Astrocyte (in vitro differentiated cells and primary cell): ENCODE data around the gene SORT1. TPM values are rescaled to one million over a fixed set of nuclear protein-coding genes. Genes with fewer than 3 reads are reported as not detected.

ENCODE experiments used
- DNase-seq: peaks from one replicate; pipeline ENCODE4 v3.0.0-alpha.2; 2010; ENCODE audit warnings: low read depth
- FAIRE-seq: peaks from 2 replicates; lab custom pipeline; 2011; peaks lifted over from hg19 to GRCh38; lab: Jason Lieb, UNC
- H2AFZ ChIP-seq: 2 replicates; pipeline ENCODE4 v1.6.0; 2012; ENCODE audit warnings: low read depth, low read length, inconsistent platforms
- H3K27ac ChIP-seq: 2 replicates; pipeline ENCODE4 v1.5.1; 2011; ENCODE audit warnings: low read depth, low read length, inconsistent platforms
- H3K27me3 ChIP-seq: 2 replicates; pipeline ENCODE4 v1.6.0; 2011; ENCODE audit warnings: low read length, inconsistent platforms; ENCODE audit not compliant: insufficient read depth
- H3K36me3 ChIP-seq: 2 replicates; pipeline ENCODE4 v1.5.1; 2011; ENCODE audit warnings: low read length, inconsistent platforms; ENCODE audit not compliant: insufficient read depth
- H3K4me1 ChIP-seq: 2 replicates; pipeline ENCODE4 v1.5.1; 2011; ENCODE audit warnings: low read length, inconsistent platforms; ENCODE audit not compliant: insufficient read depth
- H3K4me2 ChIP-seq: 2 replicates; pipeline ENCODE4 v1.6.0; 2012; ENCODE audit warnings: low read length, inconsistent platforms
- H3K4me3 ChIP-seq: 2 replicates; pipeline ENCODE4 v1.5.1; 2011; ENCODE audit warnings: low read depth, mild to moderate bottlenecking, low read length, inconsistent platforms; ENCODE audit not compliant: insufficient read depth
- H3K79me2 ChIP-seq: 2 replicates; pipeline ENCODE4 v1.6.0; 2012; ENCODE audit warnings: mild to moderate bottlenecking, low read length, inconsistent platforms; ENCODE audit not compliant: insufficient read depth
- H3K9ac ChIP-seq: 2 replicates; pipeline ENCODE4 v1.6.0; 2012; ENCODE audit warnings: mild to moderate bottlenecking, low read length, inconsistent platforms
- H3K9me3 ChIP-seq: 2 replicates; pipeline ENCODE4 v1.5.1; 2012; ENCODE audit warnings: low read depth, mild to moderate bottlenecking, low read length, inconsistent platforms; ENCODE audit not compliant: insufficient read depth
- H4K20me1 ChIP-seq: 2 replicates; pipeline ENCODE4 v1.6.0; 2012; ENCODE audit warnings: low read length, inconsistent platforms; ENCODE audit not compliant: insufficient read depth
- H3K27ac Mint-ChIP-seq: one replicate; pipeline ENCODE4 v1.8.0; 2021; ENCODE audit warnings: mild to moderate bottlenecking, mixed read lengths; ENCODE audit not compliant: unreplicated experiment
- H3K27me3 Mint-ChIP-seq: one replicate; pipeline ENCODE4 v1.8.0; 2021; ENCODE audit warnings: low read depth, mixed read lengths; ENCODE audit not compliant: unreplicated experiment
- H3K36me3 Mint-ChIP-seq: one replicate; pipeline ENCODE4 v1.8.0; 2021; ENCODE audit warnings: low read depth, mixed read lengths; ENCODE audit not compliant: unreplicated experiment
- H3K4me1 Mint-ChIP-seq: one replicate; pipeline ENCODE4 v1.8.0; 2021; ENCODE audit warnings: low read depth, mixed read lengths; ENCODE audit not compliant: unreplicated experiment
- H3K4me3 Mint-ChIP-seq: one replicate; pipeline ENCODE4 v1.8.0; 2021; ENCODE audit warnings: mild to moderate bottlenecking, moderate library complexity, mixed read lengths; ENCODE audit not compliant: unreplicated experiment
- H3K9me3 Mint-ChIP-seq: one replicate; pipeline ENCODE4 v1.8.0; 2021; ENCODE audit warnings: mild to moderate bottlenecking, mixed read lengths; ENCODE audit not compliant: unreplicated experiment
- EZH2 ChIP-seq: IDR thresholded peaks from 2 replicates; pipeline ENCODE4 v1.6.1; 2012; ENCODE audit warnings: mild to moderate bottlenecking, low read length, inconsistent platforms; ENCODE audit not compliant: insufficient read depth
- total RNA-seq: library from RNA; stranded (reverse); gene quantifications from 2 replicates; pipeline ENCODE4 v1.2.1, GENCODE V29; 2021
- TF ChIP-seq, protein P1 (sequence below): IDR thresholded peaks from 2 replicates; pipeline ENCODE4 v1.5.1; 2011; ENCODE audit warnings: low read depth, mild to moderate bottlenecking, inconsistent platforms, low read length, moderate library complexity; ENCODE audit not compliant: insufficient read depth

The SORT1 gene
- total RNA-seq, 1 donor from 2014 or later: 135 TPM

DNA sequence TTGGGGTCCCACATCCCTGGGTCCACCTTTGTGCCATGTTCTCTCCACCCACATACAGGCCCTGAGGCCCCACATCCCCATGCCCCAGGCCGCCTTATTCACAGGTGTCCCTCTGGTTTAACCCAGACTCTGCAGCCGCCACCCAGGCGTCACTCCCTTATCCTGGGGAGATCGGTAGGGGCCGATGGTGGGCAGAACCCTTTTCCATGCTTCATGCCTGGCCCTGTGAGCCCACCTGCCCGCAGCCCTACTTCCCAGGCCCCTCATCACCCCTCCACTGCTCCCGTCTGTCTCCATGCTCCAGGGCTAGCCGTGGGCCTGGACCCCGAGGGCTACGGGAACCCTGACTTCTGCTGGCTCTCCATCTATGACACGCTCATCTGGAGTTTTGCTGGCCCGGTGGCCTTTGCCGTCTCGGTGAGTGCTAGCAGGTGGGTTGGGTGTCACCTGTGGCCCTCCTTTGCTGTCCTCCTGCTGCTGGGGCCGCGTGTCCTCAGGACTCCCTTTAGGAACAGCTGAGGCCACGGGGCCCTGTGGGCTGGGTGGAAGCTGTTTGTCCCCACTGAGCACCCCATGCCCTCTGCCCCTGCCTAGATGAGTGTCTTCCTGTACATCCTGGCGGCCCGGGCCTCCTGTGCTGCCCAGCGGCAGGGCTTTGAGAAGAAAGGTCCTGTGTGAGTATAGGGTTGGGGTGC lies 126.9 kb downstream of the SORT1 start:
- Histone ChIP-seq H3K79me2 (no peaks in the 10 kb centered on the region), H3K4me3 (no peak overlapping the region), H4K20me1 (no peaks in the 10 kb centered on the region), H3K36me3 (no peaks in the 10 kb centered on the region), H3K9me3 (peaks cover 6% of the 10 kb centered on the region), H3K27me3 (no peaks in the 10 kb centered on the region), H3K4me2 (no peak overlapping the region), H3K9ac (no peak overlapping the region), H3K4me1 (peaks cover 24% of the 10 kb centered on the region), H3K27ac (no peak overlapping the region), H2AFZ (no peak overlapping the region)
- Mint-ChIP-seq H3K27me3 (peaks cover 1% of the 10 kb centered on the region), H3K4me3 (no peak overlapping the region), H3K36me3 (peaks cover 14% of the 10 kb centered on the region), H3K27ac (no peak overlapping the region), H3K9me3 (peaks cover 2% of the 10 kb centered on the region), H3K4me1 (peaks cover 22% of the 10 kb centered on the region)
- no peak for DNase-seq
- TF ChIP-seq EZH2: no peak
- TF ChIP-seq, protein P1, sequence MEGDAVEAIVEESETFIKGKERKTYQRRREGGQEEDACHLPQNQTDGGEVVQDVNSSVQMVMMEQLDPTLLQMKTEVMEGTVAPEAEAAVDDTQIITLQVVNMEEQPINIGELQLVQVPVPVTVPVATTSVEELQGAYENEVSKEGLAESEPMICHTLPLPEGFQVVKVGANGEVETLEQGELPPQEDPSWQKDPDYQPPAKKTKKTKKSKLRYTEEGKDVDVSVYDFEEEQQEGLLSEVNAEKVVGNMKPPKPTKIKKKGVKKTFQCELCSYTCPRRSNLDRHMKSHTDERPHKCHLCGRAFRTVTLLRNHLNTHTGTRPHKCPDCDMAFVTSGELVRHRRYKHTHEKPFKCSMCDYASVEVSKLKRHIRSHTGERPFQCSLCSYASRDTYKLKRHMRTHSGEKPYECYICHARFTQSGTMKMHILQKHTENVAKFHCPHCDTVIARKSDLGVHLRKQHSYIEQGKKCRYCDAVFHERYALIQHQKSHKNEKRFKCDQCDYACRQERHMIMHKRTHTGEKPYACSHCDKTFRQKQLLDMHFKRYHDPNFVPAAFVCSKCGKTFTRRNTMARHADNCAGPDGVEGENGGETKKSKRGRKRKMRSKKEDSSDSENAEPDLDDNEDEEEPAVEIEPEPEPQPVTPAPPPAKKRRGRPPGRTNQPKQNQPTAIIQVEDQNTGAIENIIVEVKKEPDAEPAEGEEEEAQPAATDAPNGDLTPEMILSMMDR: no peak
- no peak for FAIRE-seq

DNA sequence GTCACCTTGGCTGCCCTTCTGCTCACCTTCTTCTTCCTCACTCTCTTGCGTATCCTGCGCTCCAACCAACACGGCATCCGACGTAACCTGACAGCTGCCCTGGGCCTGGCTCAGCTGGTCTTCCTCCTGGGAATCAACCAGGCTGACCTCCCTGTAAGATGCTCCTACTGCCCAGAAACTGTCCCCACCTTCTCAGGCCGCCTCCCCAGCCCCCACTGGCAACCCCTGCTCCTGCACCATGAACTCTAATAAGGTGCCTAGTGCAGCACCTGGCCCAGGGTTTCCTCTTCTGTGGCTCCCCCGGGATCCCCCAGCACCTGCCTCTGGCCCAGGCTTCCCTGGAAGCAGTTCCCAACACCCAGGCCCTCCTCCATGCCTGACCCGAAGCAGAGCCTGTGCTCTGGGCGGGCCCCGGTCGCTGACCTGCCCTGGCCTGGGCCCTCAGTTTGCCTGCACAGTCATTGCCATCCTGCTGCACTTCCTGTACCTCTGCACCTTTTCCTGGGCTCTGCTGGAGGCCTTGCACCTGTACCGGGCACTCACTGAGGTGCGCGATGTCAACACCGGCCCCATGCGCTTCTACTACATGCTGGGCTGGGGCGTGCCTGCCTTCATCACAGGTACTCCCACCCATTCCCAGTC lies 127.6 kb downstream of the SORT1 start:
- peak overlapping the region; percentile 20 for H3K27ac Mint-ChIP-seq
- Histone ChIP-seq H3K4me2 (no peak overlapping the region), H2AFZ (no peak overlapping the region), H3K27me3 (no peaks in the 10 kb centered on the region), H3K36me3 (no peaks in the 10 kb centered on the region), H3K4me3 (no peak overlapping the region), H3K9ac (no peak overlapping the region), H3K27ac (no peak overlapping the region), H3K9me3 (peaks cover 6% of the 10 kb centered on the region), H4K20me1 (no peaks in the 10 kb centered on the region), H3K79me2 (no peaks in the 10 kb centered on the region), H3K4me1 (peaks cover 17% of the 10 kb centered on the region)
- TF ChIP-seq, protein P1: no peak
- no peak for TF ChIP-seq EZH2
- peaks cover 2% of the 10 kb centered on the region for H3K9me3 Mint-ChIP-seq
- H3K4me1 Mint-ChIP-seq: peaks cover 15% of the 10 kb centered on the region
- DNase-seq: no peak
- no peak for FAIRE-seq
- peaks cover 1% of the 10 kb centered on the region for H3K27me3 Mint-ChIP-seq
- no peak overlapping the region for H3K4me3 Mint-ChIP-seq
- peaks cover 14% of the 10 kb centered on the region for H3K36me3 Mint-ChIP-seq
